ENCODE data around the gene ABL2.
"Not testable (repeated sequence)": the region's sequence is repeated elsewhere in the genome, so short reads cannot be mapped to it uniquely, and the experiment has no call there.

ABL2 gene

GRCh38 chr1:179213317-179213716 lies 16.2 kb downstream of the ABL2 start:
- not testable (repeated sequence) for DNase-seq

- DNase-seq = no peak
These were observed 20.6 kb downstream of the ABL2 start for GRCh38 chr1:179208681-179209477.

- DNase-seq = no peak
These were observed 22.7 kb downstream of the ABL2 start for GRCh38 chr1:179206812-179207211.

GRCh38 chr1:179205284-179205683 lies 24.2 kb downstream of the ABL2 start:
- no peak for DNase-seq

GRCh38 chr1:179202161-179202560 lies 27.3 kb downstream of the ABL2 start:
- DNase-seq = no peak

GRCh38 chr1:179200586-179200985 lies 28.9 kb downstream of the ABL2 start:
- DNase-seq = no peak

GRCh38 chr1:179197690-179198297 lies 31.7 kb downstream of the ABL2 start:
- DNase-seq = no peak

- DNase-seq = not testable (repeated sequence)
These were observed 33.6 kb downstream of the ABL2 start for GRCh38 chr1:179195857-179196256.

- DNase-seq = no peak
These were observed 34.1 kb downstream of the ABL2 start for GRCh38 chr1:179195376-179195775.

- no peak for DNase-seq
These were observed 35.4 kb downstream of the ABL2 start for GRCh38 chr1:179194068-179194537.

GRCh38 chr1:179190861-179191260 lies 38.6 kb downstream of the ABL2 start:
- DNase-seq = no peak

GRCh38 chr1:179187735-179188471 lies 41.6 kb downstream of the ABL2 start:
- no peak for DNase-seq

GRCh38 chr1:179187043-179187442 lies 42.4 kb downstream of the ABL2 start:
- no peak for DNase-seq

- no peak for DNase-seq
These were observed 45.1 kb downstream of the ABL2 start for GRCh38 chr1:179184403-179184802.

GRCh38 chr1:179183857-179184256 lies 45.6 kb downstream of the ABL2 start:
- no peak for DNase-seq

GRCh38 chr1:179178950-179179349 lies 50.5 kb downstream of the ABL2 start:
- no peak for DNase-seq

GRCh38 chr1:179178183-179178582 lies 51.3 kb downstream of the ABL2 start:
- DNase-seq = no peak

GRCh38 chr1:179177615-179178014 lies 51.9 kb downstream of the ABL2 start:
- DNase-seq = no peak

- DNase-seq = no peak
These were observed 52.3 kb downstream of the ABL2 start for GRCh38 chr1:179177182-179177581.

GRCh38 chr1:179175011-179175841 lies 54.3 kb downstream of the ABL2 start:
- no peak for DNase-seq

- not testable (repeated sequence) for DNase-seq
These were observed 59.1 kb downstream of the ABL2 start for GRCh38 chr1:179170468-179170770.

GRCh38 chr1:179169616-179170467 lies 59.6 kb downstream of the ABL2 start:
- no peak for DNase-seq

All from NK-92 treated with Interleukin-12 subunit alpha and Interleukin-12 subunit beta, amount 100 ng/mL, for 24 hours (cell line).